Type B pancreatic cell (in vitro differentiated cells): Measurements from ENCODE around the gene RUSF1. TPM values are rescaled to one million over a fixed set of nuclear protein-coding genes. Genes with fewer than 3 reads are reported as not detected.

ENCODE experiments used
- DNase-seq: peaks from one replicate; pipeline ENCODE4 v3.0.0; 2021; ENCODE audit warnings: mixed read lengths; ENCODE audit not compliant: unreplicated experiment; ENCODE audit errors: extremely low spot score
- H3K27ac Mint-ChIP-seq: 2 replicates; pipeline ENCODE4 v1.8.0; 2021; ENCODE audit warnings: mild to moderate bottlenecking, mixed read lengths
- H3K27me3 Mint-ChIP-seq: 2 replicates; pipeline ENCODE4 v1.8.0; 2021; ENCODE audit warnings: mixed read lengths
- H3K36me3 Mint-ChIP-seq: 2 replicates; pipeline ENCODE4 v1.8.0; 2021; ENCODE audit warnings: mixed read lengths
- H3K4me1 Mint-ChIP-seq: one replicate; pipeline ENCODE4 v1.8.0; 2021; ENCODE audit warnings: mixed read lengths; ENCODE audit not compliant: unreplicated experiment
- H3K4me3 Mint-ChIP-seq: 2 replicates; pipeline ENCODE4 v1.8.0; 2021; ENCODE audit warnings: mild to moderate bottlenecking, mixed read lengths
- H3K9me3 Mint-ChIP-seq: 2 replicates; pipeline ENCODE4 v1.8.0; 2021; ENCODE audit warnings: mixed read lengths
- CTCF ChIP-seq: fragments of 200-600 bp; sonication (generic); conservative IDR thresholded peaks from 2 replicates; pipeline ENCODE4 v1.5.0; 2021; ENCODE audit warnings: antibody characterized with exemption, mild to moderate bottlenecking
- total RNA-seq: library from RNA; stranded (reverse); gene quantifications from 2 replicates; pipeline ENCODE4 v1.2.1, GENCODE V29; 2021; ENCODE audit warnings: low replicate concordance

RUSF1 gene
- total RNA-seq, 1 donor from 2014 or later: 78.2 TPM

- no peak for DNase-seq
- peaks cover 17% of the 10 kb centered on the region for H3K36me3 Mint-ChIP-seq
- no peak for TF ChIP-seq CTCF
- H3K27me3 Mint-ChIP-seq: peaks cover 3% of the 10 kb centered on the region
- no peak overlapping the region for H3K27ac Mint-ChIP-seq
- H3K4me1 Mint-ChIP-seq: no peaks in the 10 kb centered on the region
- no peaks in the 10 kb centered on the region for H3K9me3 Mint-ChIP-seq
- H3K4me3 Mint-ChIP-seq: no peak overlapping the region
These were observed 14.6 kb downstream of the RUSF1 start for GRCh38 chr16:31493506-31494125.

DNA sequence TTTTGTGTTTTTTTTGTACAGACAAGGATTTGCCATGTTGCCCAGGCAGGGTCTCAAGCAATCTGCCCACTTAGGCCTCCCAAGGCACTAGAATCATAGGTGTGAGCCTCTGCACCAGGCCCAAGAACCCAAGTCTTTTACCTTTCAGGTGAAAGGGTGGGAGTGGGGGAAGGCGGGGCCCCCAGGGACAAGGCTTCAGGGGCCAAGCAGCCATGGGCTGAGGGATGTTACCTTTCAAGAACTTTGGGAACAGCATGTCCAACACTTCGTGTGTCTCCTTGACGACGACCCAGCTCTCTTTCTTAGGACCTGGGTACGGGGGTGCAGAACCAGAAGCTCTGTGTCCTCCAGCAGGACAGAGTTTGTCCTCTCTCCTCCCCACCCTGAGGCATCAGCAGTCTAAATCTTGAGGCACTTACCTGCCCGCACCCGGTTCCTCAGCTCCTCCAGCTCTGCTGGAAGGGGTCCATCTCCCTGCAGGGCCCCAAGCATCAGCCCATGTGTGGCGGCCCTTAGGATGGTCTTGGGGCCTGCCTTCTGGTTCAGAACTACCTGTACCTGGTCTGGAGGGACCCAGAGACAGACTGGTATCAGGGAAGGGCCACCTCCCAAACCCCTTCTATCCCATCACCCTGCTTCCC is 16.3 kb downstream of the RUSF1 start:
- Mint-ChIP-seq H3K27ac (no peak overlapping the region), H3K4me3 (no peak overlapping the region), H3K36me3 (peaks cover 12% of the 10 kb centered on the region), H3K4me1 (no peaks in the 10 kb centered on the region), H3K9me3 (no peaks in the 10 kb centered on the region), H3K27me3 (peaks cover 12% of the 10 kb centered on the region)
- TF ChIP-seq CTCF: no peak
- no peak for DNase-seq

GRCh38 chr16:31489616-31490584 is 18.3 kb downstream of the RUSF1 start:
- Mint-ChIP-seq H3K4me1 (no peaks in the 10 kb centered on the region), H3K4me3 (peak overlapping the region; percentile 77), H3K27me3 (peaks cover 32% of the 10 kb centered on the region), H3K9me3 (no peaks in the 10 kb centered on the region), H3K36me3 (peaks cover 12% of the 10 kb centered on the region), H3K27ac (no peak overlapping the region)
- DNase-seq: no peak
- TF ChIP-seq CTCF: no peak

DNA sequence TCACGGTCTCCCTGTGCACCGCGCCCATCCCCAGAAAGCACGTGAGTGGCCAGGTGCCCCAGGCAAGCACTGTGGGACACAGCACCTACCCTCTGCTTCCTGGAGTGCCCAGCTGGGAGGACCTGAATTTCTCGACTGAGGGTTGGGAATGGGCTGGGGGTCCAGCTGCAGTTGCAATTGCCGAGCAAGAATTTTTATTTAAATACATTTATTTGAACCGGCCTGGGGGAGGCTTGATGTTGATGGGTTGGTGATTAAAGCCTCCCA is 19.0 kb downstream of the RUSF1 start:
- Mint-ChIP-seq H3K27ac (no peak overlapping the region), H3K27me3 (peaks cover 36% of the 10 kb centered on the region), H3K9me3 (no peaks in the 10 kb centered on the region), H3K4me1 (no peaks in the 10 kb centered on the region), H3K36me3 (peaks cover 12% of the 10 kb centered on the region), H3K4me3 (peak overlapping the region; percentile 36)
- DNase-seq: no peak
- TF ChIP-seq CTCF: no peak

DNA sequence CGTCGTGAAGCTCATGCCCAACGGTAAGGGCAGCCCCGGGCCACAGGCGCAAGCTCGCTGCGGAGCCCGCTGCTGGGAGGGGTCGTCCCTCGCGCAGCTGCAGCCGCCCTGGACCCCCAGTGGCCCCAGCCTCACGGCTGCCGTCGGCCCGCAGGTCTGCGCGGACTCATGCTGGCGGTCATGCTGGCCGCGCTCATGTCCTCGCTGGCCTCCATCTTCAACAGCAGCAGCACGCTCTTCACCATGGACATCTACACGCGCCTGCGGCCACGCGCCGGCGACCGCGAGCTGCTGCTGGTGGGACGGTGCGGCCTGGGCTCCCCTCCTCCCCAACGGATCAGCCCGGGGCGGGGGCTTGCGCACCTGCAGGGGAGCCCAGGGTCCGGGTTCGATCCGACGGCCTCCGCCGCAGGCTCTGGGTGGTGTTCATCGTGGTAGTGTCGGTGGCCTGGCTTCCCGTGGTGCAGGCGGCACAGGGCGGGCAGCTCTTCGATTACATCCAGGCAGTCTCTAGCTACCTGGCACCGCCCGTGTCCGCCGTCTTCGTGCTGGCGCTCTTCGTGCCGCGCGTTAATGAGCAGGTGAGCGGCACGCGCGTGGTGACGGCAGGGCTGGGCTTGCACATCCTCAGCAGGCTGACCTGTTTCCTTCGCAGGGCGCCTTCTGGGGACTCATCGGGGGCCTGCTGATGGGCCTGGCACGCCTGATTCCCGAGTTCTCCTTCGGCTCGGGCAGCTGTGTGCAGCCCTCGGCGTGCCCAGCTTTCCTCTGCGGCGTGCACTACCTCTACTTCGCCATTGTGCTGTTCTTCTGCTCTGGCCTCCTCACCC is 19.5 kb downstream of the RUSF1 start:
- Mint-ChIP-seq H3K27ac (no peak overlapping the region), H3K4me3 (peak overlapping the region; percentile 87), H3K4me1 (no peaks in the 10 kb centered on the region), H3K36me3 (peaks cover 12% of the 10 kb centered on the region), H3K9me3 (no peaks in the 10 kb centered on the region), H3K27me3 (peaks cover 38% of the 10 kb centered on the region)
- DNase-seq: no peak
- no peak for TF ChIP-seq CTCF
